Measurements from ENCODE around the gene TMEM187. TPM values are rescaled to one million over a fixed set of nuclear protein-coding genes. Genes with fewer than 3 reads are reported as not detected.

TMEM187 gene
- total RNA-seq, 4 donors from 2014 or later, result 3.6 to 6.9 (median 6.1) TPM

DNA sequence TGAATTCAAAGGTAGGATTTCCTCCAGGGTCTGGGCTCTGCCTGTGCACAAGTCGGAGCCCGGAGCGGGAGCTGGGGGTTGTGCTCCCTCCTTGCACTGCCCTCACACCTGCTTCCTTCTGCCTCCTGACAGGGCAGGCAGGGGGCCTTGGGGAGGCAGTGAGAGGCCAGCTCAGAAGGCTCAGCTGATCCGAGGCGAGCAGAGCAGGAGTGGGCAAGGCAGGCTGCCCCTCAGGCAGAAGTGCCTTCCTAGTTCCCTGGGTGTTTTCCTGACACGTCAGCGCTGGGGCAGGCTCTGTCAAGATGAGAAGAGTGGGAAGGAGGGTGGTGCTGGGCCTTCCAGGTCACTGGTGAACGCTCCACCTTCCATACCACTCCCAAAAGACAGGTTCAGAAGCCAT, 52.7 kb downstream of the TMEM187 start:
- WGBS, result 84% methylated on average over 4 of the region's 8 CpGs
- Histone ChIP-seq H3K4me3 (no peak overlapping the region), H3K27ac (replicated peaks in 1 of 4) (no peak overlapping the region), H3K27me3 (no peaks in the 10 kb centered on the region), H3K9me3 (no peaks in the 10 kb centered on the region), H3K4me1 (peaks cover 3 to 32% (median 19%) of the 10 kb centered on the region in 4 donors), H3K36me3 (peaks cover 4 to 33% (median 22%) of the 10 kb centered on the region in 4 donors)
- TF ChIP-seq, protein P1, sequence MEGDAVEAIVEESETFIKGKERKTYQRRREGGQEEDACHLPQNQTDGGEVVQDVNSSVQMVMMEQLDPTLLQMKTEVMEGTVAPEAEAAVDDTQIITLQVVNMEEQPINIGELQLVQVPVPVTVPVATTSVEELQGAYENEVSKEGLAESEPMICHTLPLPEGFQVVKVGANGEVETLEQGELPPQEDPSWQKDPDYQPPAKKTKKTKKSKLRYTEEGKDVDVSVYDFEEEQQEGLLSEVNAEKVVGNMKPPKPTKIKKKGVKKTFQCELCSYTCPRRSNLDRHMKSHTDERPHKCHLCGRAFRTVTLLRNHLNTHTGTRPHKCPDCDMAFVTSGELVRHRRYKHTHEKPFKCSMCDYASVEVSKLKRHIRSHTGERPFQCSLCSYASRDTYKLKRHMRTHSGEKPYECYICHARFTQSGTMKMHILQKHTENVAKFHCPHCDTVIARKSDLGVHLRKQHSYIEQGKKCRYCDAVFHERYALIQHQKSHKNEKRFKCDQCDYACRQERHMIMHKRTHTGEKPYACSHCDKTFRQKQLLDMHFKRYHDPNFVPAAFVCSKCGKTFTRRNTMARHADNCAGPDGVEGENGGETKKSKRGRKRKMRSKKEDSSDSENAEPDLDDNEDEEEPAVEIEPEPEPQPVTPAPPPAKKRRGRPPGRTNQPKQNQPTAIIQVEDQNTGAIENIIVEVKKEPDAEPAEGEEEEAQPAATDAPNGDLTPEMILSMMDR (IDR thresholded peaks at IDR 0.05), result no peak
- no peak for TF ChIP-seq POLR2A (IDR thresholded peaks at IDR 0.05; ENCODE audit: low read depth)
- no peak for TF ChIP-seq EP300 (IDR thresholded peaks at IDR 0.05)
- TF ChIP-seq POLR2AphosphoS5 (IDR thresholded peaks at IDR 0.05), result no peak
- intact Hi-C loops (cut with DNase I), result no loop called here
- no peak for DNase-seq (ENCODE audit: extremely low spot score)

DNA sequence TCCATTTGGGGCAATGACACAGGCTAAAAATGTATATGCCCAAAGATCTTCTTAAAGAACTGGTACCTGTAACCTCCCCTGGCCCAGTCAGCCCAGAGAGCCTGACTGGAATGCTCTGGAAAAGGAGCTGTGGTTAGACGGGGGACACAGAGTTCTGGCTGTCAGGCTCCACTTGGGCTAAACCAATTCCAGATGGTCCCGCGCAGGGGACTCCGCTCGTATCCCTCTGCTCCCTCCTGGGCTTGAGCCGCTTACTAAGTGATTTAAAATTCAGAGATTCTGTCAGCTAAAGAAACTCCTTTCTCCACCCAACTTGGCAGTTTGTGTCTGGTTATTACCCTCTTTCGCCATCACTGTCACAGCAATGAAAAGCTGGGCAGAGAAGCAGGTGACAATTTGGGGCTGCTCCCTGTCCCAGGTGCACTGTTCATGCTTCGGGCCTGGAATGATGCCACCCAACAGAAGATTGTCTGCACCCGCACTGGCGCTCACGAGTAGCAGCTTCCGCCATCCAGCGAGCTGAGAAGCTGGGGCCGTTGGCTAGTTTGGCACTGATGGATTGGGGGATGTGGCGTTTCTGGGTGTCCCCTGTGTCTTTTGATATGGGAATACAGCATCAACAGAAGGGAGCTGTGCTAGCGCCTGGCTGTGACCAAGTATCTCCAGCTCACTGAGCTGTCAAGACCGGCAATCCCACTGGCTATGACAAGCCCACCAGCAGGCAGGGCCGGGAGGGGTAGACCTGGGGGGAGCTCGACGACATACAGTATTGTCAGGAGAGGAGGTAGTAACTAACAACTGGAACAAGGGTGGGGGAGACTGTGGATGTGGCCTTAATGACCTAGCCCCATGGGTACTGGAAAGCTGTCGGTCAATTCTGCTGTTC, 53.8 kb downstream of the TMEM187 start:
- Histone ChIP-seq H3K27ac (replicated peaks in 1 of 4) (no peak overlapping the region), H3K4me1 (peaks cover 3 to 20% (median 11%) of the 10 kb centered on the region in 4 donors), H3K36me3 (peaks cover 14 to 45% (median 34%) of the 10 kb centered on the region in 4 donors), H3K9me3 (no peaks in the 10 kb centered on the region), H3K27me3 (no peaks in the 10 kb centered on the region), H3K4me3 (no peak overlapping the region)
- intact Hi-C loops (cut with DNase I), result no loop called here
- DNase-seq (ENCODE audit: extremely low spot score), result no peak
- TF ChIP-seq, protein P1 (IDR thresholded peaks at IDR 0.05), result no peak
- TF ChIP-seq POLR2AphosphoS5 (IDR thresholded peaks at IDR 0.05) (no peak), POLR2A (IDR thresholded peaks at IDR 0.05; ENCODE audit: low read depth) (no peak), EP300 (IDR thresholded peaks at IDR 0.05) (no peak)
- WGBS, result 88% methylated on average over 20 of the region's 21 CpGs

DNA sequence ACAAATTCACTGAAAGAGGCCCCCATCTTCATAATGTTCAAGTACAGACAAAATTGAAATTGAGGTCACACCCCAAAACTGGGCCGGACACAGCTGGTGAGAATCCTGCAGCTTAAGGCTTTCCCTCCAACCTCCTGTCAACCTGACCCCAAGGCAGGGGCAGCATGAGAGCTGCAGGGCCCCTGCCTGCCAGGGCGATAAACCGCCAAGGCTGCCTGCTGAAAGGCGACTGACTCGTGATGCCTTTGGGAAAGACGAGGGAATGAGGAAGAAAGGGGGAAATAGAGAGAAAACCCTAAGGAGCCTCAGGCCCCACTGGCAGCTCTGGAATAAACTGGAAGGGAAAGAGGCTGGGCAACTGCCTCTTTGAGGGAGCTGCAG, 54.5 kb downstream of the TMEM187 start:
- no peak overlapping the region for H3K4me3 ChIP-seq
- 77% methylated on average over 6 of the region's 6 CpGs for WGBS
- DNase-seq (ENCODE audit: extremely low spot score), result no peak
- peaks cover 3 to 18% (median 12%) of the 10 kb centered on the region in 4 donors for H3K4me1 ChIP-seq
- peaks cover 14 to 51% (median 40%) of the 10 kb centered on the region in 4 donors for H3K36me3 ChIP-seq
- H3K9me3 ChIP-seq, result no peaks in the 10 kb centered on the region
- no peaks in the 10 kb centered on the region for H3K27me3 ChIP-seq
- intact Hi-C loops (cut with DNase I), result no loop called here
- TF ChIP-seq, protein P1 (IDR thresholded peaks at IDR 0.05), result no peak
- TF ChIP-seq EP300 (IDR thresholded peaks at IDR 0.05) (no peak), POLR2A (IDR thresholded peaks at IDR 0.05; ENCODE audit: low read depth) (no peak), POLR2AphosphoS5 (IDR thresholded peaks at IDR 0.05) (no peak)
- H3K27ac ChIP-seq (replicated peaks in 1 of 4), result no peak overlapping the region

DNA sequence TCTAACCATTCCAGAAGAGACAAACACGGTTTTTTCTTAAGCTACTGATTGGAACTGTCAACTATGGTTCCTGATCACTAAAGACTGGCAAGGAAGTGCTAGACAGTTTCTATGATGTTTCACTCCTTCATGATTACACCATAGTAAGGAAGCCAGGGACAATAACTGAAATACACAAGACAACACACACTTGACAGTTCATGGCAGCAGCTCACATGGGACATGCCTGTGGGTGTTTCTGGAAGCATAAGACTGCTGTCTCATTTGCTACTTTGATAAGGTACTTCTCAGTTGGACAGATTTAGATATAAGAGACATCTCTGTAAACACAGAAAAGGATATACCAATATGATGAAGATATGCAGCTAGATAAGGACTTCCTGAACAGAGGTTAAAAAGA, 55.4 kb downstream of the TMEM187 start:
- peaks cover 5 to 20% (median 19%) of the 10 kb centered on the region in 4 donors for H3K4me1 ChIP-seq
- WGBS, result 63% methylated on average over 1 of the region's 1 CpG
- H3K9me3 ChIP-seq, result no peaks in the 10 kb centered on the region
- no peak overlapping the region for H3K4me3 ChIP-seq
- no peak for TF ChIP-seq POLR2A (IDR thresholded peaks at IDR 0.05; ENCODE audit: low read depth)
- TF ChIP-seq, protein P1 (IDR thresholded peaks at IDR 0.05), result no peak
- TF ChIP-seq POLR2AphosphoS5 (IDR thresholded peaks at IDR 0.05), result no peak
- TF ChIP-seq EP300 (IDR thresholded peaks at IDR 0.05), result no peak
- intact Hi-C loops (cut with DNase I), result no loop called here
- DNase-seq (ENCODE audit: extremely low spot score), result no peak
- no peak overlapping the region for H3K27ac ChIP-seq (replicated peaks in 1 of 4)
- H3K27me3 ChIP-seq, result no peaks in the 10 kb centered on the region
- peaks cover 14 to 55% (median 43%) of the 10 kb centered on the region in 4 donors for H3K36me3 ChIP-seq
